IPS-18c (cell line): ENCODE results near the gene ORM1.

Experiments
- H3K4me3 ChIP-seq: 2 replicates; pipeline ENCODE4 v1.7.0; 2013; ENCODE audit warnings: low read depth, mild to moderate bottlenecking, low read length, moderate library complexity; ENCODE audit not compliant: insufficient read depth
- H3K9me3 ChIP-seq: one replicate; pipeline ENCODE4 v1.6.1; 2013; ENCODE audit warnings: mild to moderate bottlenecking, low read length, moderate library complexity; ENCODE audit not compliant: control insufficient read depth, insufficient read depth

ORM1 gene

DNA sequence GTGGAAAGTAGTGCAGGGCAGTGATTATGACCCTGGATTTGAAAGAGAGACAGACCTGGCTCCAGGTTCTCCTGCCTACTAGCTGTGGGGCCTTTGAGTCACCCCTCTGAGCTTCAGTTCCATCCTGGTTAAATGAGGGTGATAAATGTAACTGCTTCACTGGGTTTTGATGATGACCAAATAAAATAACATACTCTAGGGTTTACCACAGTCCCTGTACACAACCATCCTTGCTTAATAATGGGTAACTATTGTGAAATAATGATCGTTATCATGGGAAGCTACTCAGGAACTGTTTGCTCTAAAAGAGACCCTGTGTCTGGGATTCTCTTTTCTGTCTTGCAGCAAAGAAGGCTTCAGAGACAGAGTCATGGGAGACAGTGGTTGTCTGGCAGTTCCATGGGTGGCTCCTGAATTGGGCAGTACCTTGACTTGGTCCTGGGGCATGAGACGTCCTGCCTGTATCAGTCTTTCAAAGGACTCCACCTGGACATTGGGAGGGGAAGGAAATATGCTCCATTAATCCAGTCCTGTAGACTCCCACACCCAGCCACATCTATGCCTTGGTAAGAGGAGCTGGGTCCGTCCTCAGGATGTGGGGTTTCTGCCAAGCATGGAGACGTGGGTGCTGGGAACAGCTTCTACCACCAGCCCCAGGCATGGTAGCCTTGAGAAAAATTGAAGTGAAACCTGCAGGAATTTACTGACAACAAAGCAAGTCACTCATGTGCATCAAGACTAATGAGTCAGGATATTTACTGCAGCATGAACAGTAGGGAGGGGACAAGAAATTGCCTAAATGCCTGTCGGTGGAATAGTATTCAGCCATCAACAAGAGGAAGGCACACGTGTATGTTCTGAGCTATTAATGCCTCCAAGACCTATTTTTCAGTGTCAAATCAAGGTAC lies 41.5 kb downstream of the ORM1 start:
- Histone ChIP-seq H3K4me3 (no peak overlapping the region), H3K9me3 (no peaks in the 10 kb centered on the region)

DNA sequence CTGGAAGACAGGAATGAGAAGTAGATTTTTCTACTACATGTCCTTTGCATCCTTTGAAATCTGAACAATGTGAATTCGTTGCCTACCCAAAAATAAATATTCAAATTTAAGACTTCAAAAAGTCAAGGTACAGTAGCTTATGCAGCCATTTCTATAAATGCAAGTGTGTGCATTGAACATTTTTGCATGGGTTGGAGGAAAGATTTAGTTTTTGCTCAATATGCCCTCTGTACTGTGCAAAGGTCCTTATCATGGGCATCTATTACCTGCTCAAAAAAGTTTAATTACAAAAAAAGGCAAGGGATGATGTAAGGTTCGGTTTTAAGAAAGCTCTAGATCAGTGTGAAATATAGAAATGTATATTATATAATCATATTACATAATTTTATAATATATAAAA lies 42.3 kb downstream of the ORM1 start:
- Histone ChIP-seq H3K4me3 (no peak overlapping the region), H3K9me3 (no peaks in the 10 kb centered on the region)

DNA sequence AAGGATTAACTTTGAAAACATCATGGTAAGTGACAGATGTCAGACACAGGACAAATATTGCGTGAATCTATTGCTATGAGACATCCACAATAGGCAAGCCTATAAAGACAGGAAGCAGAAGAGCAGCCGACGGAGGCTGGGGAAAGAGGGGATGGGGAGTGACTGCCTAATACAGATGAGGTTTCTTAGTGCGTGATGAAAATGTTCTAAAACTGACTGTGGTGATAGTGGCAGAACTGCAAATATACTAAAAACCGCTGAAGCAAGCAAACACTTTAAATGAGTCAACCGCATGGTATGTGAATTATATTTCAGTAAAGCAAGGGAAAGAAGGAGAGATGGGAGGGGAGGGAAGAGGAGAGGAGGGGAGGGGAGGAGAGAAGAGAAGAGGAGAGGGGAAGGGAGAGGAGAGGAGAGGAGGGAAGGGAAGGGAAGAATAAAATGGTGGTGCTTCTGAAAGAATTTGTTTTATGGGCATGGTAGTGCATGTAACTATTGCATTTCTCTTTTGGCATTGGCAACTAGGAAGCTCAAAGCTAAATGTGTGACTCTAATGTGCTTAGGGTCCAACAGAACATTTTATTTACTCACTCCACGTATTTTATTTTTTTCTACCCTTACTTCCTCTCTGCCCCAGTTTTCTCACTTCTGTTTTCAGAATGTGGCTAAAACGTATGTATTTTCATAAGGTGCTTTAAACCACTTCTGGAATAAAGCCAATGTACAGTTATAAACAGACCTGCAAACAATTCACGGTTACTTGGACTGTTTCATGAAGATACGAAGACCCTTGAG lies 43.6 kb downstream of the ORM1 start:
- Histone ChIP-seq H3K4me3 (no peak overlapping the region), H3K9me3 (no peaks in the 10 kb centered on the region)

DNA sequence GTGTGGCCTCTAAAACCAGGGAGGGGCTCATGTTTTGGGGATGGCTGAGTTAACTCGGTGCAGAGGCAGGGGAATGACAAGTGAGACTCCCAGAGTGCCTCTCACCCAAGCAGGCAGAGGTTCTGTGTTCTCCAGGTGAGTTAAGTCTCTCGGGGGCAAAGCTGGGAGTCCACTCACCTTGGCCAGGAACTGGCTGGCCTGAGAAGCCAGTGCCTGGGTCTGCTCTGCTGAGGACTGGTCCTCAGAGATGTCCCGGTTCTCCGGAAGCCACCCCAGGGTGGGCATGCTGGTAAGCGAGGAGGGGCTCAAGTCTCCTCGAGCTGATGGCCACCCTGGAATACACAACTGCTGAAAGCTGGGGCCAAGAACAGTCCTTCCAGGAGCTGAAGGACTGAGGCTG lies 44.5 kb downstream of the ORM1 start:
- no peaks in the 10 kb centered on the region for H3K9me3 ChIP-seq
- H3K4me3 ChIP-seq = no peak overlapping the region

DNA sequence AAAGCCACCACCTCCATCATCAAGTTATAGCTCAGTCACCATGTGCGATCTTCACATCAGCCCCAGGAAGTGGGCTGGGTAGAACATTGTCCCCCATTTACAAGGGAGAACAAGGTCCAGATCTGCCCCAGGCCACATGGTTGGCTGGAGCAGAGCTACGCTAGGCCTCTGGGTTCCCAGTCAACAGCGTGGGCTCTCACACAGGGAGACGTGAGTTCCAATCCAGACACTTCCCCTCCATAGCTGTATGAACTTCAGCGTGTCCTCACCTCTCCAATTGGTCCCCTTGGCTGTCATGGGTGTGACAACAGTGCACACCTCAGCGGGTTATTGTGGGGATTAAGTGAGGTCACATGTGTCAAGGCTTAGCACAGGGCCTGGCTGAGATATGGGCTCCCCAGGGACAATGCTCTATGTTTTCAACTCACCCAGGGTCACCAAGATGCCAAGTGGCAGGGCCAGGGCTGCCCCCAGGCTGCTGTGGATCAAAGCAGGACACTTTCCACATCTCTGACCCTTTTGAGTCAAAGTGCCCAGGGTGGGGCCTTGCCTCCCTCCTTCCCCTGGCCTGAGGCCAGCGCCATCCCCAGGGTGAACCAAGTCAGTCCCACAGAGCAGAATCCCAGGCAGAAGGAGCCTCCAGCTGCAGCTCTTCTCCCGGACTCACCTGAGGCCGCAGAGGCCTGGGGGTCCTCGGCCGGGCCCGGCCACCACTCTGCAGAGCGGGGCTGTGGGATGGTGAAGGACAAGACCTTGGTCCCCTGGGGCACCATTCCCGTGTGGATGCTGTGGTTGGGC lies 45.1 kb downstream of the ORM1 start:
- H3K9me3 ChIP-seq = no peaks in the 10 kb centered on the region
- no peak overlapping the region for H3K4me3 ChIP-seq

DNA sequence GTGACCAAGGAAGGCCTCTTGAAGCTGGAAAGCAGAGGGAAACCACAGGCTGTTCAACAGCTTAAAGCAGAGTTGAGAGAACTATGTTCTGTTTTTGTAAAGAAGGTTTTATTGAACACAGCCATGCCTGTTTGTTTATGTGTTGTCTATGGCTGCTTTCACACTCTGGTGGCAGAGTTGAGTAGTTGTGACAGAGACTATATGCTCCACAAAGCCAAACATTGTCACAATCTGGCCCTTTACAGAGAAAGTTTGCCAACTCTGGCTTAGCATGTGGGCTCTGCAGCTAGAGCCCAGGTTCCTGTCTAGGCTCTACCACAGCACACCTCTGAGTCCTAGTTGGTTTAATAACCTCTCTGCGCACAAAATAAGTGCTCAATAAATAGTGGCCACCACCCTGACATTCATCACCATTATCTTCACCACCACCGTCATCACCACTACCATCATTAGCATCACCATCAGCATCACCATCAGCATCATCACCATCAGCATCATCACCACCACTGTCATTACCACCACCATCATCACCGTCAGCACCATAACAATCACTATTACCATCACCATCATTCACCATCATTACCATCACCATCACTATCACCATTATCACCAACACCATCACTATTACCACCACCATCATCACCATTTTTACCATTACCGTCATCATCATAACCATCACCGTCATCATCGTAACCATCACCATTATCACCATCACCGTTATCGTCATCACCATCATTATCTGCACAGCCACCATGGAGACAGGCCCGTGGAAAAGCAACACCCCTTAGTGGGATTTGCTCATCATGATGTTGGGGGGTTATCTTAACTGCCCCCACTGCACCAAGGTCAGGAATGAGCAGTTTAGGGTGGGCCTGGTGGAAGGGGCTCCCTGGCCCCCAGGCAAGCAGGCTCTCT lies 46.6 kb downstream of the ORM1 start:
- H3K4me3 ChIP-seq = no peak overlapping the region

DNA sequence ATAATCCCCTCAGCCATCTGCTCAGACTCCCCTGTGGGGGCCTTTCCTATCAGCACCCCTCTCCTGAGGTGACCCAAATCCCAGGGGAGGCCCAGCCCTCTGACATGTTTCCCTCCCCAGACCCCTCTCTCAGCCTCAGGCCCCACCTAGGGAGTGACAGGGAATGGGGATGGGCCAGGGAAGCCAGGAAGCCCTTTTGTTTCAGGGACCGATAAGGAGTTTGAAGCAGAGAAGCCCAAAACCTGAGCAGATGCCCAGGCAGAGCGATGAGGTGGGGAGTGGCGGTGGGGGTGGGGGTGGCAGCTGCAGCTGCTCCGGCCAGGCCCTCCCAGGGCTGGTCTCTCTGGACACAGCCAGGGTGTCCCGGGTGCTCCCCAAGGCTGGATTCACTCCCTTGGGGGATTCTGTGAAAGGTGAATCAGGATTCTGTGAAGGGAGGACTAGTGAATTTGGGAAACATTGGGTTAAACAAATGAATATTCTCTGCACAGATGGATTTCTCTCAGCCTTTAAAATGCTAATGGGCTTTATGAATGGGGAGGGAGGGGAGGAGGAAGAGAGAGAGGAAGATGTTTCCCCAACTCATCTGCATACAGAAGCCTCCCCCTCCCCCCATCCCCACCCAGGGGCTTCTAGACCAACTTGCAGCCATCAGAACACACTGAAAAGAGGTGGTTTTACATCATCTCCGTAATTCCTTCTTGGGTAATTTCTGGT lies 47.5 kb downstream of the ORM1 start:
- H3K9me3 ChIP-seq = no peaks in the 10 kb centered on the region
- no peak overlapping the region for H3K4me3 ChIP-seq

More for the DNA sequence above, 46.6 kb downstream of the ORM1 start:
- H3K9me3 ChIP-seq = no peaks in the 10 kb centered on the region

DNA sequence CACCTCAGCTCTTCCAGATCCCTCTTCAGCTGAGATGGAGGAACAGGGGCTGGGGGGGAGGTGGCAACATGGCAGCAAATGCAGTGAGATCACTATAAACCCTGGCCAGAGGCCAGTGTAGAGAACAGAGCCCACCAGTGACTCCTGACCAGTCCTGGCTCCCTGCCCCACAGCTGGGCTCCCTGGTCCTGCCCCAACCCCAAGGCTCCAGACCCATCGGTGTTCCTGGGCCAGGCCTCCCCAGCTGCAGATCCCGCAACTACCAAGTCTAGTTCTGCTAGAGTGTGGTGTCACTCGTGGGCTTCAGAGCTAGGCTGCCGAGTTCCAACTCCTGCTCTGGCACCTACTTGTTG lies 48.0 kb downstream of the ORM1 start:
- Histone ChIP-seq H3K4me3 (no peak overlapping the region), H3K9me3 (no peaks in the 10 kb centered on the region)

DNA sequence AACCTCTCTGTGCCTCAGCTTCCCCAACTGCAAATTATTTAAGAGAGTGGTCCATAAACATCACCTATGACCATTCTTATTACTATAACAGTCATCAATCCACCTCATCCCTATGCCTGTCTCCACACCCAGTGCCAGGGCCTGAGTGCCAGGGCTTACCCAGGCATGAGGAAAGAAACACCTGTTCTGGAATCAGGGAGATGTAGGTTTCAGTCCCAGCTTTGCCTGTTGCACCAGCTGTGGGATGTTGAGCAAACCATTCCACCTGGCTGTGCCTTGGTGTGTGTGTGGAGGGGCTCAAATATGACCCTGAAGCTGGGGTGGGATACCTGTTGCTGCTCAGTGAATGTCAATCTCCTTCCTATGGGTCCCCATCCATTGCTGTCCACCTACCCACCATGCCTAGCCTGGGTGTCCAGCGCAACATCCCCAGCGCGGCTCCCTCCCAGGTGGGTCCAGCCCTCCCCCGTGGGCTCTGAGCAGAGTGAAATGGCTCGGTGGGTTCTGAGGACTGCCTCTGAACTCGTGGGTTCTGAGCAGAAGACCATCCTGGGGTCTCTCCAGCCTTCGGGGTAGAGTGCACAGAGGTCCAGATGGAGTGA lies 48.5 kb downstream of the ORM1 start:
- no peak overlapping the region for H3K4me3 ChIP-seq
- H3K9me3 ChIP-seq = no peaks in the 10 kb centered on the region

DNA sequence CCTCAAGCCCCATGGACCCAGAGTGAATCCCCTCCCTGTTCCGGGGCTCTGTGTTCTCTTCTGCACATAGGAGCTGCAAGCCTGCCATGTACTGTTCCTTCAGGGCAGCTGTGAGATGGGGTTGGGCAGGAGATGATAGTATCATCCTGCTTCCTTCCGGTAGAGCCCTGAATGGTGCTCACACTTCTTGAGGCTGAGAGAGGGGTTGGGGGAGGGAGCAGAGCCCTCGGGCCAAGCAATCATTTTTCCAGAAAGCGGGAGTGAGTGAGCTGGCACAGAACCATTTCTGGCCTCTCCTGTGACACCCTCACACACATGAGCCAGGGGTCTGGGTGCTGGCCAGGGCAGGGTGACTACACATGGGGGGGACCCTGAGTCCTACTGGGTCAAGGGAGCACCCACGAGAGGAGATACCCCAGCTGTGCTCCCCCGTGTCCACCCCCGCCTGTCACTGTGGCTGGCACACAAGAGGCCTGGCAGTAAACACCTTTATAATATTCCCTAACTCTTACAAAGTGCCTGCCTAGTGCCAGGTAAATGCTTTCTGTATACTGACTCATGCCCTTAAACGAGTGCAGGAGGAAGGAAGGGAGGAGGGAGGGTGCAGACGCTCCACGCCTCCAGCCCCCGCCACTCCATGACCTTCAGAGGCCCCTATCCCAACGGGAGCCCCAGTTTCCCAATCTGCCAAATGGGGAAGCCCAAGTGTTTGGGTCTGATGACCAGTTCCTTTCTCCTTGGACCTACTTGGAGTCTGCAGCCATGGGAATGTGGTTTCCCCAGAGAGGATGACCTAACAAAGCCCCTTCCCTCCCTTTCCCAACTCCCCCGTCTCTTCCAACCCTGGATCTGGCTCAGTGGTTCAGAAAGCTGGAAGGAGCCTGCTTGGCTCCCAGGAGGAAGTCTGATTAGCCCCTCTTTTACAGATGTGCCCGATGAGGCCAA lies 49.3 kb downstream of the ORM1 start:
- no peak overlapping the region for H3K4me3 ChIP-seq

DNA sequence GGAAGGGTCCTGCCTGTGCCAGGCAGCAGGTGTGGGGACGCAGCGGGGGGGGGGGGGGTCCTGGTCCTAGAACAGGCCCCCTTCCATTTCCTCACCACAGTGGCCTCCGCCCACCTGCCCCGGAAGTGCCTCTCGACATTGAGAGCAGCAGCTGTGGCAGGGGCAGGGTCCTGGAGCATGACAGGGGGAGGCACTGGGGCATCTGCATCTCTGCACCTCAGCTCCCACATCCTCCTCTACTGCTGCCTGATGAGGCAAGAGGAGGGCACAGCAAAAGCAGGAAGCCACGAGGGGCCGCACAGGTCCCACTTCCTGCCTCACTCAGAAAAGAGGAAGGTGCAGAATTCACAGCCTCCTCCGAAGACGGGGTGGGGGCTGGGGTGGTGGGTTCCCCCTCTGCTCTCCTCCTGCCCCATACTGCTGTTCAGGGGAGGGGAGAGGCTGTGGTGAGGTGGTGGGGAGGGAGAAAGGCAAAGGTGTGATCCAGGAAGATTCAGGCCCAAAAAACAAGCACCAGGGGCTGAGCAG lies 50.1 kb downstream of the ORM1 start:
- H3K4me3 ChIP-seq = no peak overlapping the region
- H3K9me3 ChIP-seq = no peaks in the 10 kb centered on the region

More for the DNA sequence above, 49.3 kb downstream of the ORM1 start:
- no peaks in the 10 kb centered on the region for H3K9me3 ChIP-seq

DNA sequence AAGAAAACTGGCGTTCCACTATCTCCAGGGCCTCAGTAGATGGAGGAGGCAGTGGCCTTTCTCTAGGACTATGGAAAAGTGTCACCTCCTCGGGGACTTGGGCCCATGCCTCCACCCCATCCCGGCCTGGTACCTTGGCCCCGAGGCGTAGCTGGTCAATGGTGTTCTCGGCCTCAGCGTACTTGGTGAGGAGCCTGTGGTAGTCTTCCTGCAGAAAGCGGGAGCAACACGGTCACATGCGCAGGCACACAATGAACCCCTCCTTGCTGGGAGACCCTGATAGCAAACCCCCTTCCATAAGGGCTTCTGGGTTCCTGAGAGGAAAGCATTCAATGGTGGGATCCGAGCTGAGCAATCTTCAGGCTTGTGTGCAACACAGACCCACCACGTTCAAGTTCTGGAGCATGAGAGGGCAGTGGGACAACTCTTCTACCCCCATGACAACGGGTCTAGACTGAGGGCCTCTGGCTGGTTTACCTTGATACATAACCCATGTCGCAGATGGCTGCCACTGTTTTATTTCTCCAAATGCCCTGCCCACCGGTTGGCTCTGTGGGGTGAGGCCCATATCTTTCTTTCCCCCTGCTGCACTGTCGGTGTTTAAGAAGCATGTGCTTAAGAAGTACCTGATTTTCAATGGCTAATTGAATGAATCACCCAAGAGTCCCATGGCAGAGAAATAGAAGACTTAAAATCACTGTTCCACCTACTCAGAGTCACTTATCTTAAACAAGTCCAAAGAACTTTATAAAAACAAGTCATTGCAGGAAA lies 51.2 kb downstream of the ORM1 start:
- H3K4me3 ChIP-seq = no peak overlapping the region

DNA sequence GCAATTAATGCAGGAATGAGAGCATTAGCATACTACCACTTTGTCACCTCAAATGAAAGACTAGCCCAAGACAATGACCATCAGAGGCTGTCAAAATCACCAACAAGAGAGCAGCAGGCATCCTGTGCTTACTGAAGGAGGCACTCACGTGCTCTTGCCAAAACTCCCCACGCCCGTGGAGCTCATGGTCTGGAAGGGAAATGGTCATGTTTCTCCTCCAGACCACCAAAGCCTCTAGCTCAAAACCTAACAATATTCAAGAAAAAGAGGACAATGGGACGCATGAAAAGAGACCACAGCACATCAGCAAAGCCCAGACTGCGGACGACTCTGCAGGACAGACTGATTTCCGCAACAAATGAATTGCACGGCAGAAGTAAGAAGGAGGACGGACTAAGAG lies 52.0 kb downstream of the ORM1 start:
- Histone ChIP-seq H3K4me3 (no peak overlapping the region; the same call in 1 of the 2 replicates), H3K9me3 (no peaks in the 10 kb centered on the region)

More for the DNA sequence above, 51.2 kb downstream of the ORM1 start:
- no peaks in the 10 kb centered on the region for H3K9me3 ChIP-seq
